Activated T-cell treated with anti-CD3 and anti-CD28 coated beads, Interleukin-2, amount 50 U/mL, for 24 hours (primary cell): Measurements from ENCODE around the gene MKNK2.
"Not testable (repeated sequence)": the region's sequence is repeated elsewhere in the genome, so short reads cannot be mapped to it uniquely, and the experiment has no call there.

ENCODE experiments used
- DNase-seq: peaks from one replicate; pipeline ENCODE4 v3.0.0-alpha.2; 2020
- H3K27ac Mint-ChIP-seq: 2 replicates; pipeline ENCODE4 v1.8.0; 2020; ENCODE audit warnings: mild to moderate bottlenecking, mixed read lengths
- H3K27me3 Mint-ChIP-seq: 2 replicates; pipeline ENCODE4 v1.8.0; 2020; ENCODE audit warnings: mixed read lengths
- H3K36me3 Mint-ChIP-seq: 2 replicates; pipeline ENCODE4 v1.8.0; 2020; ENCODE audit warnings: low read depth, mixed read lengths
- H3K4me1 Mint-ChIP-seq: 2 replicates; pipeline ENCODE4 v1.8.0; 2020; ENCODE audit warnings: low read depth, mixed read lengths
- H3K4me3 Mint-ChIP-seq: 2 replicates; pipeline ENCODE4 v1.8.0; 2020; ENCODE audit warnings: mild to moderate bottlenecking, moderate library complexity, mixed read lengths
- H3K9me3 Mint-ChIP-seq: 2 replicates; pipeline ENCODE4 v1.8.0; 2020; ENCODE audit warnings: mixed read lengths

The MKNK2 gene

DNA sequence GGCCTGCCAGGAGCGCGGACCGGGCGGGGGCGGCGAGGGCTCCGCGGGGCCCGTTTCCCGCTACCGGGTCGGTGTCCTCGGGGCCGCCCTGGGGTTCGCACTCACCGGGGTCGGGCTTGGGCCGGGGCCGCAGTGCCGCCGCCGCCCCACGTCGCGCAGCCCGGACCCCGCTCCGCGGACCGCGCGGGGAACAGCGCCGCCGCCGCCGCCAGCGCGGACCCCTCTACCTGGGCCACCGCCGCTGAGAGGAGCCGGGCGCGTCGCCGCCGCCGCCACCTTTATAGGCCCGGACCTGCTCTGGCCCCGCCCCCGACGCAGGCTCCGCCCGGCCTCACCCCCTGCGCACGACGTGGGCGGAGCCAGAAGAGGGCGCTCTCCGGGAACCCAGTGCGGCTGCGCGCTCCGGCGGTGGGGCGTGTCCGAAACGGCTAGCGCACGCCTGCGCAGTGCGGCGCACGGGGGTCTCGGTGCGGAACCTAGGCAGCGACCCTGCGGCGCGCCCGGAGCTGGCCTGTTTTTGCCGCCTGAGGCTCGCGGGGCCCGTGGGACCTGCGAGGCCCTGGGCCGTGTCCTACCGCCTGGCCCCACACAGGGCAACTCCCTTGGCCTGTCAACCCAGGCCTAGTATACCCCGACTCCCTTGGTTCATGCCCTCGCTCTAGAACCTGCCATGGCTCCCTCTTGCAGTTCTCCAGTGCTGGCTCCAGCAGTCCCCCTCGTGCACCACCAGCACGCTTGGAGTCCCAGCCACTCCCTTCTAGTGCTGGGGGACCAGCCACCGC, at the start of gene MKNK2:
MKNK2 (minus strand) TSS at position 254 of the 782 bp plus-strand sequence. CDS start 393 bp downstream, outside the sequence.
- Mint-ChIP-seq H3K4me1 (peaks cover 51% of the 10 kb centered on the region), H3K4me3 (peak within 1 kb of the TSS; percentile 83), H3K9me3 (no peaks in the 10 kb centered on the region), H3K36me3 (peaks cover 22% of the 10 kb centered on the region), H3K27ac (peak within 1 kb of the TSS; percentile 95), H3K27me3 (no peaks in the 10 kb centered on the region)
- peak; percentile 98 for DNase-seq

DNA sequence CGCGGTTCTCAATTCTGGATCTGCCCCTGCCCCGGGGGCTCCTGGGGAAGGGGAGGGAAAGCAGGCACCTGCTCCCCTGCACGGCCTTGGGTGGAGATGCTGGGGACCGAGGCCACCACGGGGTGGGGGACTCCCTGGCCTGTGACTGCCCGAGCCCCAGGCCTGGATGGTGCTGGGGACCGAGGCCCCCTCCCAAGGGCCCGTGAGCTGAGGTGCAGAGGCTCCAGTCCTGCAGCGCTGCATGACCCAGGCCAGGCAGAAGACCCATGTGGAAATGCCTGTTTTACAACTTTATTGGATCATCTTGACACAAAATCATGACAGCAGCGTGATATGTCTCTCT, 49.6 kb upstream of the MKNK2 start:
- Mint-ChIP-seq H3K36me3 (peaks cover 64% of the 10 kb centered on the region), H3K4me1 (peaks cover 12% of the 10 kb centered on the region), H3K27me3 (no peaks in the 10 kb centered on the region), H3K4me3 (no peak overlapping the region), H3K27ac (no peak overlapping the region), H3K9me3 (peaks cover 8% of the 10 kb centered on the region)
- DNase-seq: no peak

DNA sequence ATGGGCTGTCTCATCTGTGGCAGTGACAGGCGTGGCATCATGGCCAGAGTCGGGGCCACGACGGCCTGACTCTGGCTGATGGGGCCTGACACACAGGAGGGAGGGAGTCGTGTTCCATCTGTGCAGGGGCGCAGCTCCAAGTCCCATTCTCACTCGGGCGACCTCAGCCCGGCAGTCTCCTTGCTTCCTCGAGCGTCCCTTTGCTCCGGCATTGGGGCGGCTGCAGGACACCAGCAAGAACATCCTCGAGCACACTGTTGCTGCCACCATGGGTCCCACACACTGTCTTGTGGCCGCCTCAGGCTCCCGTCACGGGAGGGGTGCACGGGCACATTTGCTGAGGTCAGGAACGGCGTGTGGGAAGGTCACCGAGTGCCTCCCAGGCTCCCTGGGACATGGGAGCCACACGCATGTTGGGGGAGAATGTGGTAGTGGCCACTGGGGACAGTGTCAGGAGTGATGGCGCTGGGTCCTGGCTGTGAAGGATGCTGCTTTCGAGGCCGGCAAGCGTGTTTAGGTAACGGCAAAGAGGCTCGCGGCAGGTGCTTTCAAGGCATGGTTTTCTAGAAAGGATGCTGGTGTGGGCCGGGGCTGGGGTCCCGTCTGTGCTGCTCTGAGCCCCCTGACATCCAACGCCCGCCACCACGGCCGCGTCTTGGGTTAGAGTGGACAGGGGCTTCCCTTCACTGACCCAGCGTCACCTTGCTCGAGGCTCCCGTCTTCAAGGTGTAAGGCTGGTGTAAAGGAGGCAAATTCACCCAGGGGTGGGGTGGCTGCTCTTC, 49.1 kb upstream of the MKNK2 start:
- Mint-ChIP-seq H3K27me3 (no peaks in the 10 kb centered on the region), H3K27ac (no peak overlapping the region), H3K4me3 (no peak overlapping the region), H3K9me3 (peaks cover 3% of the 10 kb centered on the region), H3K4me1 (peaks cover 13% of the 10 kb centered on the region), H3K36me3 (peaks cover 62% of the 10 kb centered on the region)
- no peak for DNase-seq

DNA sequence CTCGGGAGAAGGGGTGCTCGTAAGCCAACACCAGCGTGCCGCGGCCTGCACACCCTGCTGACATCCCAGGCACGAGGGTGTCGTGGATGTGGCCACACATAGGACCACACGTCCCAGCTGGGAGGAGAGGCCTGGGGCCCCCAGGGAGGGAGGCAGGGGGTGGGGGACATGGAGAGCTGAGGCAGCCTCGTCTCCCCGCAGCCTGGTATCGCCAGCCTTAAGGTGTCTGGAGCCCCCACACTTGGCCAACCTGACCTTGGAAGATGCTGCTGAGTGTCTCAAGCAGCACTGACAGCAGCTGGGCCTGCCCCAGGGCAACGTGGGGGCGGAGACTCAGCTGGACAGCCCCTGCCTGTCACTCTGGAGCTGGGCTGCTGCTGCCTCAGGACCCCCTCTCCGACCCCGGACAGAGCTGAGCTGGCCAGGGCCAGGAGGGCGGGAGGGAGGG, 48.0 kb upstream of the MKNK2 start:
- peaks cover 61% of the 10 kb centered on the region for H3K36me3 Mint-ChIP-seq
- no peaks in the 10 kb centered on the region for H3K9me3 Mint-ChIP-seq

DNA sequence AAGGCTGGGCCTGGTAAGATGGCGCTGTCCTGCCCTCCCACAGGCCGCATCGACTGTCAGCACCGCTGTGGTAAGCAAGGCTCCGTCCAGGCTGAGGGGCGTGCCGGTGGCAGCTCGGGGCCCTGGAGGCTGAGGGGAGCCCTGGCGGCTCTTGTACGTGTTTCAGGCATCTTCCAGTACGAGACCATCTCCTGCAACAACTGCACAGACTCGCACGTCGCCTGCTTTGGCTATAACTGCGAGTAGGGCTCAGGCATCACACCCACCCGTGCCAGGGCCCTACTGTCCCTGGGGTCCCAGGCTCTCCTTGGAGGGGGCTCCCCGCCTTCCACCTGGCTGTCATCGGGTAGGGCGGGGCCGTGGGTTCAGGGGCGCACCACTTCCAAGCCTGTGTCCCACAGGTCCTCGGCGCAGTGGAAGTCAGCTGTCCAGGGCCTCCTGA, 46.9 kb upstream of the MKNK2 start:
- peaks cover 30% of the 10 kb centered on the region for H3K4me1 Mint-ChIP-seq
- H3K36me3 Mint-ChIP-seq: peaks cover 58% of the 10 kb centered on the region
- DNase-seq: no peak
- H3K9me3 Mint-ChIP-seq: no peaks in the 10 kb centered on the region
- no peaks in the 10 kb centered on the region for H3K27me3 Mint-ChIP-seq
- H3K4me3 Mint-ChIP-seq: no peak overlapping the region
- H3K27ac Mint-ChIP-seq: peak overlapping the region; percentile 79

More for the DNA sequence above, 48.0 kb upstream of the MKNK2 start:
- DNase-seq: no peak
- Mint-ChIP-seq H3K4me3 (no peak overlapping the region), H3K27ac (no peak overlapping the region), H3K4me1 (peaks cover 21% of the 10 kb centered on the region), H3K27me3 (no peaks in the 10 kb centered on the region)

DNA sequence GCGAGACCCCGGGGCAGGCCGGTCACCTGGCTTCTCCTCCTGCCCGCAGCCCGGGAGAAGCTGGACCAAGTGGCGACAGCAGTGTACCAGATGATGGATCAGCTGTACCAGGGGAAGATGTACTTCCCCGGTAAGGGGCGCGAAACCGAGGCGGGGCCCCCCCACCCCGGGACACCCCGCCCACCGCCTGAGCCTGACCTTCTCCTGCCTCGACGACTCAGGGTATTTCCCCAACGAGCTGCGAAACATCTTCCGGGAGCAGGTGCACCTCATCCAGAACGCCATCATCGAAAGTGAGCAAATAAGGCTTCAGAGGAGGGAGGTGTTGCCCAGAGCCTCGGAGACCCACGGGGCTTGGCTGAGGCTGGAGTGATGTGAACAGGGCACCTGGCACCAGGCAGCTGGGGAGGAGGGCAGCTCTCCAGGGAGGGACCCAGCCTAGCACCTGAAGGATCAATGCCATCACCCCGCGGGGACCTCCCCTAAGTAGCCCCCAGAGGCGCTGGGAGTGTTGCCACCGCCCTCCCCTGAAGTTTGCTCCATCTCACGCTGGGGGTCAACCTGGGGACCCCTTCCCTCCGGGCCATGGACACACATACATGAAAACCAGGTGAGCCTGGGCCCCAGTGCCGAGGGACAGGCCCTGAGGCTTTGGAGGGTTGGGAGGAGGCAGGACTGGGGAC, 46.3 kb upstream of the MKNK2 start:
- peaks cover 36% of the 10 kb centered on the region for H3K4me1 Mint-ChIP-seq

DNA sequence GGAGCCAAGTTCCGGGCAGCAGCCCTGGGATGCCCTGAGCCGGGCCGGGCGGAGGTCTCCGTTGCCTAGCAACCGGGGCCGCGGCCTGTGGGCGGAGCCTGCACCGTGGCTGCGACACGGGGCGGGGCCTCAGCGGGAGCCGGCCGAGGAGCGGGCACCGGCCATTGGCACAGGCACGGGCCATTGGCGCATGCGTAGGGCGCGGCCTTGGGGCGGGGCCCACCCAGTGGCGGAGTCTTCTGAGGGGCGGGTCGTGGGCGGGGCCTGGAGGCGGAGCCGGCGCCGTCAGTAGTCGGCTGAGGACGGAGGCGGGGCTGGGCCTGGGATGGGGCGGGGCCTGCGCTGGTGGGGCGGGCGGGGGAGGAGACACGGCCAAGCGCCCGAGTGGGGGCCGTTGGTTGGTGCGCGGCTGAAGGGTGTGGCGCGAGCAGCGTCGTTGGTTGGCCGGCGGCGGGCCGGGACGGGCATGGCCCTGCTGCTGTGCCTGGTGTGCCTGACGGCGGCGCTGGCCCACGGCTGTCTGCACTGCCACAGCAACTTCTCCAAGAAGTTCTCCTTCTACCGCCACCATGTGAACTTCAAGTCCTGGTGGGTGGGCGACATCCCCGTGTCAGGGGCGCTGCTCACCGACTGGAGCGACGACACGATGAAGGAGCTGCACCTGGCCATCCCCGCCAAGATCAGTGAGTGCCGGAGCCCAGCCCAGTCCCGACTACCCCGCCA, 45.6 kb upstream of the MKNK2 start, which contains the start of gene IZUMO4:
IZUMO4 (plus strand) TSS at position 436 of the 723 bp plus-strand sequence; CDS start at position 467, 31 bp downstream.
- no peaks in the 10 kb centered on the region for H3K27me3 Mint-ChIP-seq
- DNase-seq: peak; percentile 100
- H3K27ac Mint-ChIP-seq: peak within 1 kb of the TSS; percentile 96
- peak within 1 kb of the TSS; percentile 95 for H3K4me3 Mint-ChIP-seq
- no peaks in the 10 kb centered on the region for H3K9me3 Mint-ChIP-seq
- H3K36me3 Mint-ChIP-seq: peaks cover 55% of the 10 kb centered on the region
- H3K4me1 Mint-ChIP-seq: peaks cover 42% of the 10 kb centered on the region

More for the DNA sequence above, 46.3 kb upstream of the MKNK2 start:
- Mint-ChIP-seq H3K27ac (peak overlapping the region; percentile 92), H3K4me3 (peak overlapping the region; percentile 83), H3K36me3 (peaks cover 59% of the 10 kb centered on the region), H3K27me3 (no peaks in the 10 kb centered on the region), H3K9me3 (no peaks in the 10 kb centered on the region)
- DNase-seq: no peak

DNA sequence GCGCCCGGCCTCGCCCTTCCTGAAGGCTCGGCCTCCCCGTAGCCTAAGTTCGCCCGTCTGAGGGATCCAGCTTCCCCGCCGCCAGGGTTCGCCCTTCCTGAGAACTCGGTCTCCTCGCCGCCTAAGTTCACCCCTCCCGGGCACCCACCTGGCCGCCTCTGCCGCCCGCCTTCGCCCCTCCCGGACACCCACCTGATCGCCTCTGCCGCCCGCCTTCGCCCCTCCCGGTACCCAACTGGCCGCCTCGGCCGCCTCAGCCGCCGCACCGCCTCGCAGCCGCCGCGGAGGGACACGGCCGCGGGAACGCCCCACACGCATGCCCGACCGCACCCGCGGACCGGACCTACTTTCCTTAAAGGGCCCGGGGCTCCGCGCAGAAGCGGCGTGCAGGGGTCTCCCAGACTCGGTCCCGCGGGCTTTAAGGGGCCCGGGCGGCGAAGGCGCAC, 45.0 kb upstream of the MKNK2 start, which contains the start of gene MOB3A:
MOB3A (minus strand) TSS at position 293 of the 446 bp plus-strand sequence. CDS start 17,766 bp downstream, outside the sequence.
- Mint-ChIP-seq H3K4me3 (peak within 1 kb of the TSS; percentile 95), H3K36me3 (peaks cover 50% of the 10 kb centered on the region), H3K27me3 (no peaks in the 10 kb centered on the region), H3K27ac (peak within 1 kb of the TSS; percentile 96), H3K4me1 (peaks cover 44% of the 10 kb centered on the region), H3K9me3 (no peaks in the 10 kb centered on the region)
- no peak for DNase-seq

DNA sequence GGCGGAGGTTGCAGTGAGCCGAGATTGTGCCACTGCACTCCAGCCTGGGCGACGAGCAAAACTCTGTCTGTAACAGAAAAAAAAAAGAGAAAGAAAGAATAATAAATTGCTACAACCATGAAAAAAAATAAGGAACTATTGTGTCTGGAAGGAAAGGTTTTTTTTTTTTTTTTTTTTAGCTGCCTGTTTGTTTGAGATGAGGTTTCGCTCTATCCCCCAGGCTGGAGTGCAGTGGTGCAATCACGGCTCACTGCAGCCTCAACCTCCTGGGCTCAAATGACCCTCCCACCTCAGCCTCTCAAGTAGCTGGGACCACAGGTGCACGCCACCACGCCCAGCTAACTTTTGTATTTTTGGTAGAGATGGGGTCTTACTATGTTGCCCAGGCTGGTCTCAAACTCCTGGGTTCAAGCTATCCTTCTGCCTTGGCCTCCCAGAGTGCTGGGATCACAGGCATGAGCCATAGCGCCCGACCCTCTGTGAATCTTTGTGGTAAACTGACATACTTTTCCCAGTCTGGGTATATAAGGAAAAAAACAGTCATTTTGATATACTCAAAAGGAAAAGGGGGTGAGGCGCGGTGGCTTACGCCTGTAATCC, 41.0 kb upstream of the MKNK2 start:
- H3K27me3 Mint-ChIP-seq, H3K9me3 Mint-ChIP-seq, DNase-seq, H3K27ac Mint-ChIP-seq, H3K4me3 Mint-ChIP-seq: not testable (repeated sequence)
- Mint-ChIP-seq H3K4me1 (peaks cover 72% of the 10 kb centered on the region), H3K36me3 (peaks cover 39% of the 10 kb centered on the region)

DNA sequence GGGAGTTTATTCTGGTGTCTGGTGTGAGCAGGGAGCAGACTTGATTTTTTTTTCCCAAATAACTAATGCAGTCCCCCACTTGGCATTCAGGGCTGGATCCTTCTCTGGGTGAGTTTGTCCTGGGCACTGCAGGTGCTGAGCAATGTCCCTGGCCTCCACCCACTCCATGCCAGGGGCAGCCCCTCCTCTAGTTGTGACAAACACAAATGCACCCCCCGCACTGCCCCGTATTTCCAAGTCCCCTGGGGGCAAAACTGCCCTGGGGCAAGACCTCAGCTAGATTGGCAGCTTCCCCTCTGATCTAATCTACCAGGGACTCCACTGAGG, 38.6 kb upstream of the MKNK2 start:
- Mint-ChIP-seq H3K9me3 (no peaks in the 10 kb centered on the region), H3K4me3 (peak overlapping the region; percentile 72), H3K27ac (peak overlapping the region; percentile 93), H3K27me3 (no peaks in the 10 kb centered on the region), H3K36me3 (peaks cover 37% of the 10 kb centered on the region), H3K4me1 (peaks cover 82% of the 10 kb centered on the region)
- peak; percentile 42 for DNase-seq

DNA sequence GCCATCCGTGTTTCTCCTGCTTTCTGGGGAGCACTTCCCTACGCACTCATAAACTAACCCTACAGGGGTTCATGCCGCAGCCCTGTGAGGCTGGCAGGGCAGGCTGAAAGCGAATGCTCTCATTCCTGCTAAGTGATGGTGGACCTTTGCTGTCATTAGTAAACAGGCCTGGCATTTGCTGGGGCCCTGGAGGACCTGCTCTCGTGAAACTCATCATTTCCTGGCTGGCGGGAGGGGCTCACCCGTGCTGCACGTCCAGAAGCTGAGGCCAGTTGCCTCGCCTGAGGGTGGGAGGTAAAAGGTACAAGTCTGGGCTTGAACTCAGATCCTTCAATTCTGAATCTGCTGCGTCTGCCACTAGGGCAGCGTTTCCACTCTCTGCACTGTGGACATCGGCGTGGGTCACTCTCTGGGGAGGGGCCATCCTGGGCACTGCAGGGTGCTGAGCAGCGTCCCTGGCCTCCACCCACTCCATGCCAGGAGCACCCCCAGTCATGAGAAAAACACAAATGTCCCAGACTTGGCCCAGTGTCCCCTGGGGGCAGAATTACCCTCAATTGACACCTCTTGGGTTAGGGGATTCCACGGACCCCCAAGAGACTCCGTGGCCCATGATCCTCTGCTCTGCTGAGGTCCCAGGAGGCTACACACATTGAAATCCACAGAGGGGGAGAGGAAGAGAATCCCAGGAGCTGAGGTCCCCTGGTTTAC, 38.1 kb upstream of the MKNK2 start:
- no peaks in the 10 kb centered on the region for H3K27me3 Mint-ChIP-seq
- H3K27ac Mint-ChIP-seq: peak overlapping the region; percentile 93
- peak overlapping the region; percentile 41 for H3K4me3 Mint-ChIP-seq
- peaks cover 77% of the 10 kb centered on the region for H3K4me1 Mint-ChIP-seq
- no peak for DNase-seq
- H3K36me3 Mint-ChIP-seq: peaks cover 38% of the 10 kb centered on the region
- H3K9me3 Mint-ChIP-seq: no peaks in the 10 kb centered on the region

DNA sequence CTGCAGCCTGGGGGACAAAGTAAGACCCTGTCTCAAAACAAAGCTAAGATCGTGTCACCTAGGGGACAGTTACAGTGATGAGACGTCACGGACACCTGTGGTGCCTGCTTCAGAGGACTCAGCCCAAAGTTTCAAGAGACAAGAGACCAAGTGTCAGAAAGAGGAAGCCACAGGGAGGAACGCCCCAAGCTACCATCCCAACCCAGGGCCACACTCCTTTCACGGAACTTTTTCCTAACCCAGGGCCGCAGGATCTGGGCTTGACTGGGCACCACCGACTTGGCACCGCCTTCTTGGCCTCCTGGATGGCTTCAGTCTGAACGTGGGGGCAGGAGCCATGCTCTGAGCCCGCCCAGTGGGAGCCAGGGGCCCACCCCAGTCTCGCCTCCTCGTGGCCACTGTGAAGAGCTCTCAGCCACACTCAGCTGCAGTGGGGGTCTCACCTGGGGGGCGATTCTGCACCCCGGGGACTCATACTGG, 36.6 kb upstream of the MKNK2 start:
- peaks cover 68% of the 10 kb centered on the region for H3K4me1 Mint-ChIP-seq
- H3K4me3 Mint-ChIP-seq: peak overlapping the region; percentile 96
- H3K27ac Mint-ChIP-seq: peak overlapping the region; percentile 92
- DNase-seq: peak; percentile 48
- H3K27me3 Mint-ChIP-seq: no peaks in the 10 kb centered on the region
- H3K9me3 Mint-ChIP-seq: no peaks in the 10 kb centered on the region
- peaks cover 41% of the 10 kb centered on the region for H3K36me3 Mint-ChIP-seq
